ENCODE data around the gene C19orf47. TPM values are rescaled to one million over a fixed set of nuclear protein-coding genes. Genes with fewer than 3 reads are reported as not detected.
A peak's percentile ranks its signal among the peaks of the same experiment; 100 is the strongest.

C19orf47 gene
- total RNA-seq, 1 donor from 2014 or later, result 166 TPM

GRCh38 chr19:40366697-40367561, 18.7 kb upstream of the C19orf47 start:
- H3K27ac ChIP-seq (replicated peaks), result no peak overlapping the region
- no peak for DNase-seq
- no peaks in the 10 kb centered on the region for H3K9me3 ChIP-seq (replicated peaks)
- peaks cover 19% of the 10 kb centered on the region for H3K4me1 ChIP-seq
- H3K36me3 ChIP-seq, result peaks cover 51% of the 10 kb centered on the region
- intact Hi-C loops (cut with micrococcal nuclease), result no loop called here
- H3K4me3 ChIP-seq, result no peak overlapping the region
- no peaks in the 10 kb centered on the region for H3K27me3 ChIP-seq (ENCODE audit: low read depth)
- TF ChIP-seq, protein P1, sequence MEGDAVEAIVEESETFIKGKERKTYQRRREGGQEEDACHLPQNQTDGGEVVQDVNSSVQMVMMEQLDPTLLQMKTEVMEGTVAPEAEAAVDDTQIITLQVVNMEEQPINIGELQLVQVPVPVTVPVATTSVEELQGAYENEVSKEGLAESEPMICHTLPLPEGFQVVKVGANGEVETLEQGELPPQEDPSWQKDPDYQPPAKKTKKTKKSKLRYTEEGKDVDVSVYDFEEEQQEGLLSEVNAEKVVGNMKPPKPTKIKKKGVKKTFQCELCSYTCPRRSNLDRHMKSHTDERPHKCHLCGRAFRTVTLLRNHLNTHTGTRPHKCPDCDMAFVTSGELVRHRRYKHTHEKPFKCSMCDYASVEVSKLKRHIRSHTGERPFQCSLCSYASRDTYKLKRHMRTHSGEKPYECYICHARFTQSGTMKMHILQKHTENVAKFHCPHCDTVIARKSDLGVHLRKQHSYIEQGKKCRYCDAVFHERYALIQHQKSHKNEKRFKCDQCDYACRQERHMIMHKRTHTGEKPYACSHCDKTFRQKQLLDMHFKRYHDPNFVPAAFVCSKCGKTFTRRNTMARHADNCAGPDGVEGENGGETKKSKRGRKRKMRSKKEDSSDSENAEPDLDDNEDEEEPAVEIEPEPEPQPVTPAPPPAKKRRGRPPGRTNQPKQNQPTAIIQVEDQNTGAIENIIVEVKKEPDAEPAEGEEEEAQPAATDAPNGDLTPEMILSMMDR (IDR thresholded peaks at IDR 0.05; ENCODE audit: borderline replicate concordance), result no peak

- intact Hi-C loops (cut with micrococcal nuclease), result no loop called here
- no peaks in the 10 kb centered on the region for H3K9me3 ChIP-seq (replicated peaks)
- H3K4me3 ChIP-seq, result peak overlapping the region; percentile 56
- TF ChIP-seq, protein P1 (IDR thresholded peaks at IDR 0.05; ENCODE audit: borderline replicate concordance), result no peak
- H3K27me3 ChIP-seq (ENCODE audit: low read depth), result no peaks in the 10 kb centered on the region
- DNase-seq, result peak; percentile 58
- no peak overlapping the region for H3K27ac ChIP-seq (replicated peaks)
- H3K36me3 ChIP-seq, result peaks cover 41% of the 10 kb centered on the region
- H3K4me1 ChIP-seq, result peaks cover 19% of the 10 kb centered on the region
Measured at GRCh38 chr19:40365613-40366401, 17.6 kb upstream of the C19orf47 start.

- Histone ChIP-seq H3K27ac (replicated peaks) (no peak overlapping the region), H3K4me1 (peaks cover 19% of the 10 kb centered on the region), H3K4me3 (peak overlapping the region; percentile 56), H3K27me3 (ENCODE audit: low read depth) (no peaks in the 10 kb centered on the region), H3K36me3 (peaks cover 33% of the 10 kb centered on the region), H3K9me3 (replicated peaks) (no peaks in the 10 kb centered on the region)
- intact Hi-C loops (cut with micrococcal nuclease), result no loop called here
- DNase-seq, result no peak
- TF ChIP-seq, protein P1 (IDR thresholded peaks at IDR 0.05; ENCODE audit: borderline replicate concordance), result no peak
Measured at GRCh38 chr19:40365010-40365409, 16.8 kb upstream of the C19orf47 start.

GRCh38 chr19:40363069-40363468, 14.9 kb upstream of the C19orf47 start:
- Histone ChIP-seq H3K4me1 (peaks cover 19% of the 10 kb centered on the region), H3K4me3 (no peak overlapping the region), H3K9me3 (replicated peaks) (no peaks in the 10 kb centered on the region), H3K27me3 (ENCODE audit: low read depth) (no peaks in the 10 kb centered on the region), H3K36me3 (peaks cover 16% of the 10 kb centered on the region), H3K27ac (replicated peaks) (no peak overlapping the region)
- intact Hi-C loops (cut with micrococcal nuclease), result no loop called here
- DNase-seq, result no peak
- TF ChIP-seq, protein P1 (IDR thresholded peaks at IDR 0.05; ENCODE audit: borderline replicate concordance), result no peak

DNA sequence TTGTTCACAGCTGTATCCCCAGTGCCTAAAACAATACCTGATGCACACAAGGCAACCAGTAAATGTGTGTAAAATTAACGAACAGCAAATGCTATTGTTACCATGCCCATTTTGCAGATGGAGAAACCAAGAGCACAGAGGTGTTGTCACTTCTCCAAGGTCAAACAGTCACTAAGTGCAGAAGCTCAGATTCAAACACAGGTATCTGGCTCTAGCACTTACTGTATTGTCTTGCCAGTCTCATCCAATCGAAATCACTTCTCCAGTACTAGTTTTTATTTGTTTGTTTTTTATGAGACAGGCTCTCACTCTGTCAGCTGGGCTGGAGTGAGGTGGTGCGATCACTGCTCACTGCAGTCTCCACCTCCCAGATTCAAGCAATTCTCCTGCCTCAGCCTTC, 14.0 kb upstream of the C19orf47 start:
- no peak for DNase-seq
- Histone ChIP-seq H3K27me3 (ENCODE audit: low read depth) (no peaks in the 10 kb centered on the region), H3K36me3 (peaks cover 7% of the 10 kb centered on the region), H3K4me3 (no peak overlapping the region), H3K9me3 (replicated peaks) (no peaks in the 10 kb centered on the region), H3K27ac (replicated peaks) (no peak overlapping the region), H3K4me1 (peaks cover 19% of the 10 kb centered on the region)
- TF ChIP-seq, protein P1 (IDR thresholded peaks at IDR 0.05; ENCODE audit: borderline replicate concordance), result no peak
- intact Hi-C loops (cut with micrococcal nuclease), result no loop called here
